PC-3 (cell line): ENCODE measurements around the gene BHLHA15.

ENCODE experiments used
- EZH2 ChIP-seq: fragments of 300-600 bp; sonication (generic); IDR thresholded peaks from one replicate; pipeline ENCODE4 v1.6.1; 2017; ENCODE audit warnings: antibody characterized with exemption, mild to moderate bottlenecking, low read length; ENCODE audit not compliant: unreplicated experiment
- TF ChIP-seq, protein P1 (sequence below): fragments of 300-600 bp; sonication (generic); conservative IDR thresholded peaks from 2 replicates; pipeline ENCODE4 v1.5.1; 2017; ENCODE audit warnings: antibody characterized with exemption, low read depth, mild to moderate bottlenecking, low read length

DNA sequence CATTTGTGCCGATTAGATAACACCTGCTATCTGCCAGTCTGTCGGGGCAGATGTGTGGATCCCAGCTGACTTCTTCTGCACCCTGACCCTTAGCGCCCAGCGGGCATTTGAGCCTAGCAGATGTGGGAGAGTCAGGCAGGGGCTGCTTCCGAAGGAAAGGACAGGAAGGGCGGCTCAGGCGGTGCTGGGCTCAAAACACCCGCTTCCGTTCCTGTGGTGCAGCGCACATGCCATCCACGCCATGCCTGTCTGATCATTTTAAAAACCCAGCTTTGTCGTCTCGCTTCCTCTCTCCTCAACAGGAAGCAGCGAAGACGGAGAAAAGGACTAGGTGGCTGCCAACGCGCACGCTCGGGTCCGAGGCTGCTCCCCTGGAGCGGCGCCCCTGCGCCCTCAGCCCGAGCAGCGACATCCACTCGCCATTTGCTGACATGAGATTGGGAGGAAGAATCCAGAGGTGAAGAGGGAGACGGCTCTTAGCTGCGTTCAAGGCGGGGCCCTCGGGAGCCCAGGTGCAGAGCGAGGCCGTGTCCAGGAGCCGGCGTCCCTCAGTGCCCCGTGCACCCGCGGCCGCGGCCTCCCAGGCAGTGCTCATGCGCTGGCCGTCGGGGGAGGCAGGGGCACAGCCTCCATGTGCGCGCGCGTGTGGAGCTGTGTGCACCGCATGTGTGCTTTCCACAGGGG is 5.9 kb upstream of the BHLHA15 start:
- TF ChIP-seq, protein P1, sequence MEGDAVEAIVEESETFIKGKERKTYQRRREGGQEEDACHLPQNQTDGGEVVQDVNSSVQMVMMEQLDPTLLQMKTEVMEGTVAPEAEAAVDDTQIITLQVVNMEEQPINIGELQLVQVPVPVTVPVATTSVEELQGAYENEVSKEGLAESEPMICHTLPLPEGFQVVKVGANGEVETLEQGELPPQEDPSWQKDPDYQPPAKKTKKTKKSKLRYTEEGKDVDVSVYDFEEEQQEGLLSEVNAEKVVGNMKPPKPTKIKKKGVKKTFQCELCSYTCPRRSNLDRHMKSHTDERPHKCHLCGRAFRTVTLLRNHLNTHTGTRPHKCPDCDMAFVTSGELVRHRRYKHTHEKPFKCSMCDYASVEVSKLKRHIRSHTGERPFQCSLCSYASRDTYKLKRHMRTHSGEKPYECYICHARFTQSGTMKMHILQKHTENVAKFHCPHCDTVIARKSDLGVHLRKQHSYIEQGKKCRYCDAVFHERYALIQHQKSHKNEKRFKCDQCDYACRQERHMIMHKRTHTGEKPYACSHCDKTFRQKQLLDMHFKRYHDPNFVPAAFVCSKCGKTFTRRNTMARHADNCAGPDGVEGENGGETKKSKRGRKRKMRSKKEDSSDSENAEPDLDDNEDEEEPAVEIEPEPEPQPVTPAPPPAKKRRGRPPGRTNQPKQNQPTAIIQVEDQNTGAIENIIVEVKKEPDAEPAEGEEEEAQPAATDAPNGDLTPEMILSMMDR: no peak
- no peak for TF ChIP-seq EZH2
